Hepatocyte (in vitro differentiated cells): ENCODE data around the gene SUSD3. TPM values are rescaled to one million over a fixed set of nuclear protein-coding genes. Genes with fewer than 3 reads are reported as not detected.
A peak's percentile ranks its signal among the peaks of the same experiment; 100 is the strongest.

Experiments
- DNase-seq: peaks from one replicate; pipeline ENCODE4 v3.0.0-alpha.2; 2016; ENCODE audit warnings: low spot score
- H2AFZ ChIP-seq: fragments of 200-600 bp; sonication (generic); 2 replicates; pipeline ENCODE4 v1.6.0; 2016; ENCODE audit warnings: antibody characterized with exemption, mild to moderate bottlenecking
- H3K27ac ChIP-seq: fragments of 200-600 bp; sonication (generic); 2 replicates; pipeline ENCODE4 v1.5.1; 2016; ENCODE audit warnings: mild to moderate bottlenecking
- H3K27me3 ChIP-seq: fragments of 200-600 bp; sonication (generic); 2 replicates; pipeline ENCODE4 v1.6.1; 2016
- H3K36me3 ChIP-seq: fragments of 200-600 bp; sonication (generic); replicated peaks from 2 replicates; pipeline ENCODE4 v1.5.1; 2016; ENCODE audit warnings: low read depth; ENCODE audit not compliant: insufficient read depth
- H3K4me1 ChIP-seq: fragments of 200-600 bp; sonication (generic); 2 replicates; pipeline ENCODE4 v1.5.1; 2016; ENCODE audit warnings: mild to moderate bottlenecking, moderate library complexity; ENCODE audit not compliant: insufficient read depth
- H3K4me2 ChIP-seq: fragments of 200-600 bp; sonication (generic); 2 replicates; pipeline ENCODE4 v1.6.0; 2016
- H3K4me3 ChIP-seq: fragments of 200-600 bp; sonication (generic); 2 replicates; pipeline ENCODE4 v1.5.1; 2016; ENCODE audit warnings: mild to moderate bottlenecking
- H3K79me2 ChIP-seq: fragments of 200-600 bp; sonication (generic); 2 replicates; pipeline ENCODE4 v1.6.0; 2017; ENCODE audit warnings: mild to moderate bottlenecking
- H3K9me2 ChIP-seq: fragments of 200-600 bp; sonication (generic); replicated peaks from 2 replicates; pipeline ENCODE4 v1.6.0; 2017; ENCODE audit warnings: mild to moderate bottlenecking; ENCODE audit not compliant: insufficient read depth
- H3K9me3 ChIP-seq: fragments of 200-600 bp; sonication (generic); 2 replicates; pipeline ENCODE4 v1.5.1; 2016; ENCODE audit warnings: low read depth, mild to moderate bottlenecking
- H4K20me1 ChIP-seq: fragments of 200-600 bp; sonication (generic); 2 replicates; pipeline ENCODE4 v1.6.0; 2016; ENCODE audit warnings: mild to moderate bottlenecking; ENCODE audit not compliant: insufficient read depth, poor library complexity, severe bottlenecking
- EZH2 ChIP-seq: fragments of 200-600 bp; sonication (generic); IDR thresholded peaks from 2 replicates; pipeline ENCODE4 v1.6.1; 2016; ENCODE audit warnings: antibody characterized with exemption, mild to moderate bottlenecking, borderline replicate concordance
- EZH2phosphoT487 ChIP-seq: fragments of 200-600 bp; sonication (generic); IDR thresholded peaks from one replicate; pipeline ENCODE4 v1.6.1; 2018; ENCODE audit warnings: antibody characterized with exemption, mild to moderate bottlenecking, low read depth, moderate library complexity; ENCODE audit not compliant: unreplicated experiment, severe bottlenecking
- WGBS: methylation state at CpG from one replicate; pipeline ENCODE4 v1.1.6; 2016; ENCODE audit warnings: low lambda C conversion rate; ENCODE audit errors: missing lambda C conversion rate; 5-methylcytosine and 5-hydroxymethylcytosine counted together
- polyA plus RNA-seq: library from polyadenylated mRNA; unstranded; fragments of >200 nt; fragmentation: Nextera tagmentation; extraction: Ambion mirVana; gene quantifications from 2 replicates; pipeline ENCODE4 v1.2.1, GENCODE V29; 2016
- total RNA-seq: library from RNA; depleted of rRNA; stranded (reverse); fragments of >200 nt; gene quantifications from 2 replicates; pipeline ENCODE4 v1.2.3, GENCODE V29; 2014
- TF ChIP-seq, protein P1 (sequence below): fragments of 200-600 bp; sonication (generic); IDR thresholded peaks from 2 replicates; pipeline ENCODE4 v1.5.1; 2016; ENCODE audit warnings: antibody characterized with exemption, mild to moderate bottlenecking; ENCODE audit not compliant: poor library complexity

The SUSD3 gene
- 11.4 and 14.3 TPM in 2 replicates for total RNA-seq
- polyA plus RNA-seq: 13.5 and 17.3 TPM in 2 replicates

GRCh38 chr9:93058355-93059010, at the start of gene SUSD3:
Gene SUSD3, plus strand, starts transcription at chr9:93058701. Its CDS starts 42 bp downstream, at chr9:93058743.
- H3K9me2 ChIP-seq: no peaks in the 10 kb centered on the region
- H3K4me1 ChIP-seq: peaks cover 27% of the 10 kb centered on the region
- H3K4me3 ChIP-seq: peak within 1 kb of the TSS; percentile 58
- DNase-seq: peak; percentile 91
- peak within 1 kb of the TSS; percentile 66 for H2AFZ ChIP-seq
- H3K27me3 ChIP-seq: no peaks in the 10 kb centered on the region
- no peaks in the 10 kb centered on the region for H3K36me3 ChIP-seq
- WGBS: 9% methylated on average over 27 of the region's 55 CpGs
- TF ChIP-seq EZH2phosphoT487: no peak
- TF ChIP-seq, protein P1, sequence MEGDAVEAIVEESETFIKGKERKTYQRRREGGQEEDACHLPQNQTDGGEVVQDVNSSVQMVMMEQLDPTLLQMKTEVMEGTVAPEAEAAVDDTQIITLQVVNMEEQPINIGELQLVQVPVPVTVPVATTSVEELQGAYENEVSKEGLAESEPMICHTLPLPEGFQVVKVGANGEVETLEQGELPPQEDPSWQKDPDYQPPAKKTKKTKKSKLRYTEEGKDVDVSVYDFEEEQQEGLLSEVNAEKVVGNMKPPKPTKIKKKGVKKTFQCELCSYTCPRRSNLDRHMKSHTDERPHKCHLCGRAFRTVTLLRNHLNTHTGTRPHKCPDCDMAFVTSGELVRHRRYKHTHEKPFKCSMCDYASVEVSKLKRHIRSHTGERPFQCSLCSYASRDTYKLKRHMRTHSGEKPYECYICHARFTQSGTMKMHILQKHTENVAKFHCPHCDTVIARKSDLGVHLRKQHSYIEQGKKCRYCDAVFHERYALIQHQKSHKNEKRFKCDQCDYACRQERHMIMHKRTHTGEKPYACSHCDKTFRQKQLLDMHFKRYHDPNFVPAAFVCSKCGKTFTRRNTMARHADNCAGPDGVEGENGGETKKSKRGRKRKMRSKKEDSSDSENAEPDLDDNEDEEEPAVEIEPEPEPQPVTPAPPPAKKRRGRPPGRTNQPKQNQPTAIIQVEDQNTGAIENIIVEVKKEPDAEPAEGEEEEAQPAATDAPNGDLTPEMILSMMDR: no peak
- TF ChIP-seq EZH2: no peak
- no peaks in the 10 kb centered on the region for H3K9me3 ChIP-seq
- H4K20me1 ChIP-seq: no peaks in the 10 kb centered on the region
- no peak within 1 kb of the TSS for H3K27ac ChIP-seq
- H3K4me2 ChIP-seq: peak within 1 kb of the TSS; percentile 94
- H3K79me2 ChIP-seq: no peaks in the 10 kb centered on the region

DNA sequence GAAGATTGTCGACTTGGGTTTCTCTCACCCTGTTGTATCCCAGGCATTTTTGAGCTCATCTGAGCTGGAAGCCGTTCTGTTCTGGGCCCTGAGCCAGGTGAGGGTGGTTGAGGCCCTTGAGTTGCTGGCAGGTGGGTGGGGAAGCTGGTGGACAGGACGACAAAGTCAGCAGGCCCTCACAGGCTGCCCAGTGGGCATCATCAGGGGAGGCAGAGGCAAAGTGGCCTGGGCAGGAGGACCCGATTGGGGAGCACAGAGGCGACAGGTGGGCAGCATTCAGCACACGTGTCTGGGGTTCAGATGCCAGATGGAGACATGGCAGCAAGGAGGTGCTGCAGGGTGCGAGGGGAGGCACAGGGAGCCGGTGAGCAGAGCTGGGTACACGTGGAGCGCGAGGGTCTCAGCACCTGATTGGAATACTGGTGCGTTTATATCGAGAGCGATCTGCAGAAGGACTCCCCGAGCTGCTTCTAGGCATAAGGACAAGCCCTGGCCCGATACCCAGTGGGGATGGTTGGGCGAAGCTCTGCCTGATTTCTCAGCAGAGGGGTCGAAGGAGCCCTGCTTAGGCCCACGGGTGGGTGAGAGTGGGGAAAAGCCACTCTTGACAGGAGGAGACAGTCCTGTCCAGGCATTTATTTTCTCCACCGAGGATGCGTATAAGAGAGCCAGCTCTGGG, 49.0 kb upstream of the SUSD3 start:
- no peak for TF ChIP-seq EZH2
- no peak for TF ChIP-seq EZH2phosphoT487
- TF ChIP-seq, protein P1: no peak
- Histone ChIP-seq H2AFZ (no peak overlapping the region), H3K27ac (no peak overlapping the region), H4K20me1 (no peaks in the 10 kb centered on the region), H3K4me1 (no peaks in the 10 kb centered on the region), H3K79me2 (no peaks in the 10 kb centered on the region), H3K9me3 (no peaks in the 10 kb centered on the region), H3K4me3 (no peak overlapping the region), H3K4me2 (no peak overlapping the region), H3K27me3 (no peaks in the 10 kb centered on the region), H3K36me3 (no peaks in the 10 kb centered on the region), H3K9me2 (no peaks in the 10 kb centered on the region)
- 92% methylated on average over 21 of the region's 21 CpGs for WGBS
- no peak for DNase-seq

DNA sequence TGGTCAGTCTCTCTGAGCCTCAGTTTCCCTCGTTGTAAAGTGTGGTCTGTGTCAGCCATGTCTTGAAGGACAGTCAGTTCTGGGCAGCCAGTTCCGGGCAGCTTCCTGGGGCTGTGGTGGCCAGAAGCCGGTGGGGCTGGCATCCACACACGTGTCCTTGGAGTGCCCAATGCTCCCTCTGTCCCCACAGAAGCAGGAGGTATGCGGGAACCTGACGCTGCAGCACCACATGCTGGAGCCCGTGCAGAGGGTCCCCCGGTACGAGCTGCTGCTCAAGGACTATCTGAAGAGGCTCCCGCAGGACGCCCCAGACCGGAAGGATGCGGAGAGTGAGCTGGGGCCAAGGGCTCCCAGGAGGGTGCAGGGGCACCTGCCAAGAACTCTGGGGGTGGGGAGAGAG, 48.4 kb upstream of the SUSD3 start:
- no peaks in the 10 kb centered on the region for H4K20me1 ChIP-seq
- H3K36me3 ChIP-seq: no peaks in the 10 kb centered on the region
- H2AFZ ChIP-seq: no peak overlapping the region
- H3K79me2 ChIP-seq: no peaks in the 10 kb centered on the region
- H3K27me3 ChIP-seq: no peaks in the 10 kb centered on the region
- no peak overlapping the region for H3K4me3 ChIP-seq
- H3K27ac ChIP-seq: no peak overlapping the region
- no peak overlapping the region for H3K4me2 ChIP-seq
- H3K4me1 ChIP-seq: no peaks in the 10 kb centered on the region
- no peak for DNase-seq
- no peaks in the 10 kb centered on the region for H3K9me3 ChIP-seq
- H3K9me2 ChIP-seq: no peaks in the 10 kb centered on the region
- WGBS: 87% methylated on average over 13 of the region's 13 CpGs
- TF ChIP-seq EZH2 (no peak), EZH2phosphoT487 (no peak)
- TF ChIP-seq, protein P1: no peak
